GM12878 (cell line): ENCODE data around the gene SETMAR. TPM values are rescaled to one million over a fixed set of nuclear protein-coding genes. Genes with fewer than 3 reads are reported as not detected.

Experiments used
- ATAC-seq: fragments of 200-7000 bp; cut with Tn5 transposase; 3 replicates; pipeline ENCODE4 v1.9.1; 2020; ENCODE audit warnings: mild to moderate bottlenecking, moderate library complexity
- BruUV-seq: library from RNA; stranded (reverse); fragments of 400-500 nt; replicated peaks from 2 replicates; lab custom pipeline; 2021; lab: Mats Ljungman, UMichigan
- CTCF ChIA-PET: fragments of 300-600 bp; sonication (Branson Sonifier 250); formaldehyde crosslinking; extraction: SDS; loops from one replicate; lab custom pipeline; 2021; ENCODE audit warnings: inconsistent platforms; lab: Yijun Ruan, JAX
- POLR2A ChIA-PET: fragments of 350-600 bp; formaldehyde crosslinking; extraction: SDS; loops from one replicate; lab custom pipeline; 2021; ENCODE audit warnings: inconsistent platforms; lab: Charles Lee
- RAD21 ChIA-PET: fragments of 300-600 bp; sonication (Branson Sonifier 250); formaldehyde crosslinking; loops from one replicate; lab custom pipeline; 2023; ENCODE audit warnings: antibody characterized with exemption; ENCODE audit not compliant: unreplicated experiment; lab: Charles Lee
- SMC1A ChIA-PET: fragments of 300-600 bp; sonication (Branson Sonifier 250); formaldehyde crosslinking; loops from one replicate; lab custom pipeline; 2023; ENCODE audit not compliant: unreplicated experiment, uncharacterized antibody; lab: Charles Lee
- DNase-seq: peaks from one replicate; pipeline ENCODE4 v3.0.0-alpha.2; 2011; ENCODE audit warnings: low read depth, low spot score
- FAIRE-seq: peaks from 3 replicates; lab custom pipeline; 2011; peaks lifted over from hg19 to GRCh38; lab: Jason Lieb, UNC
- H2AFZ ChIP-seq: 2 replicates; pipeline ENCODE4 v1.6.0; 2011; ENCODE audit warnings: low read depth, low read length, control low read depth; ENCODE audit not compliant: control insufficient read depth
- H3K27ac ChIP-seq: 2 replicates; pipeline ENCODE4 v1.5.1; 2011; ENCODE audit warnings: control low read depth; ENCODE audit not compliant: control insufficient read depth, insufficient read depth
- H3K27me3 ChIP-seq, 2 experiments: replicated peaks in 1 of 2; 2 replicates each; pipeline versions ENCODE4 v1.6.0 to v1.6.1; 2011; ENCODE audit warnings: low read length in 1 of 2; ENCODE audit not compliant: control insufficient read depth in 2 of 2, insufficient read depth in 2 of 2
- H3K36me3 ChIP-seq, 2 experiments: 2 replicates each; pipeline ENCODE4 v1.5.1; 2011; ENCODE audit warnings: low read length in 1 of 2; ENCODE audit not compliant: control insufficient read depth in 2 of 2, insufficient read depth in 2 of 2
- H3K4me1 ChIP-seq: 2 replicates; pipeline ENCODE4 v1.6.1; 2011; ENCODE audit warnings: mild to moderate bottlenecking, low read length, moderate library complexity, mixed read lengths; ENCODE audit not compliant: control insufficient read depth, insufficient read depth
- H3K4me2 ChIP-seq: 2 replicates; pipeline ENCODE4 v1.6.0; 2011; ENCODE audit warnings: control low read depth; ENCODE audit not compliant: control insufficient read depth, insufficient read depth
- H3K4me3 ChIP-seq: fragments of 200-600 bp; sonication (generic); 2 replicates; pipeline ENCODE4 v1.5.1; 2016
- H3K79me2 ChIP-seq: 2 replicates; pipeline ENCODE4 v1.6.0; 2011; ENCODE audit warnings: low read length; ENCODE audit not compliant: control insufficient read depth, insufficient read depth
- H3K9ac ChIP-seq: 2 replicates; pipeline ENCODE4 v1.8.0; 2011; ENCODE audit warnings: low read length, control low read depth, mixed read lengths; ENCODE audit not compliant: control insufficient read depth, insufficient read depth
- H3K9me3 ChIP-seq: replicated peaks from 3 replicates; pipeline ENCODE4 v1.5.1; 2011; ENCODE audit warnings: mild to moderate bottlenecking, low read length; ENCODE audit not compliant: control insufficient read depth, insufficient read depth
- H4K20me1 ChIP-seq: 2 replicates; pipeline ENCODE4 v1.6.0; 2011; ENCODE audit not compliant: control insufficient read depth, insufficient read depth
- CBFB ChIP-seq: IDR thresholded peaks from 2 replicates; pipeline ENCODE4 v1.6.1; 2016; ENCODE audit warnings: antibody characterized with exemption, low read depth
- CREM ChIP-seq: IDR thresholded peaks from 2 replicates; pipeline ENCODE4 v1.6.1; 2014; ENCODE audit warnings: antibody characterized with exemption, low read depth
- KDM1A ChIP-seq: fragments of 200-600 bp; sonication (generic); IDR thresholded peaks from 2 replicates; pipeline ENCODE4 v1.6.1; 2016; ENCODE audit warnings: borderline replicate concordance
- NBN ChIP-seq: fragments of 450-650 bp; IDR thresholded peaks from 2 replicates; pipeline ENCODE4 v1.6.1; 2016
- PML ChIP-seq: IDR thresholded peaks from 2 replicates; pipeline ENCODE4 v1.6.1; 2012; ENCODE audit warnings: low read length, inconsistent platforms
- POU2F2 ChIP-seq: IDR thresholded peaks from 3 replicates; pipeline ENCODE4 v1.6.1; 2011; ENCODE audit warnings: low read depth, mild to moderate bottlenecking, low read length, borderline replicate concordance
- SMARCA5 ChIP-seq: fragments of 450-650 bp; IDR thresholded peaks from 2 replicates; pipeline ENCODE4 v1.6.1; 2017; ENCODE audit warnings: mild to moderate bottlenecking
- TAF1 ChIP-seq: IDR thresholded peaks from 2 replicates; pipeline ENCODE4 v1.6.1; 2011; ENCODE audit warnings: mild to moderate bottlenecking, low read depth, low read length, borderline replicate concordance
- TCF3 ChIP-seq: IDR thresholded peaks from 2 replicates; pipeline ENCODE4 v1.6.1; 2012; ENCODE audit warnings: low read depth, mild to moderate bottlenecking, low read length, borderline replicate concordance; ENCODE audit not compliant: insufficient read depth
- WGBS: methylation state at CpG from one replicate; pipeline ENCODE4 v1.1.6; 2016; ENCODE audit warnings: low lambda C conversion rate; ENCODE audit not compliant: insufficient replicate concordance, insufficient coverage; ENCODE audit errors: missing lambda C conversion rate; 5-methylcytosine and 5-hydroxymethylcytosine counted together
- in situ Hi-C: fragments of 300-500 bp; cut with MboI; formaldehyde crosslinking; loops from 9 replicates; pipeline ENCODE4 v1.14.3; 2018; ENCODE audit warnings: mixed read lengths
- intact Hi-C: fragments of 100-400 bp; cut with micrococcal nuclease; formaldehyde crosslinking; loops from one replicate; pipeline ENCODE4 v1.14.2; 2022; ENCODE audit not compliant: unreplicated experiment
- polyA plus RNA-seq, 11 experiments: library from polyadenylated mRNA; depleted of rRNA in 4 of 11; unstranded in 6 of 11; stranded (reverse) in 5 of 11; fragments of >200 nt; fragmentation: Nextera tagmentation in 4 of 11; fragmentation: Illumina TruSeq in 1 of 11; extraction: Ambion mirVana in 4 of 11; extraction: Trizol in 1 of 11; gene quantifications; 1 replicate in 1 of 11; 2 replicates in 10 of 11; pipeline versions ENCODE4 v1.2.1 to v1.2.3, GENCODE V29; 2011 to 2016; ENCODE audit warnings: inconsistent platforms in 2 of 11, missing spikeins in 2 of 11, low read depth in 1 of 11
- total RNA-seq, 4 experiments: library from RNA; depleted of rRNA in 3 of 4; stranded (reverse); fragments of >200 nt in 3 of 4; fragmentation: Illumina TruSeq in 1 of 4; extraction: Trizol in 1 of 4; gene quantifications; 2 replicates each; pipeline versions ENCODE4 v1.2.1 to v1.2.3, GENCODE V29; 2013 to 2021
- TF ChIP-seq, protein P1 (sequence below): fragments of 450-650 bp; IDR thresholded peaks from 2 replicates; pipeline ENCODE4 v1.6.1; 2017; ENCODE audit warnings: mild to moderate bottlenecking, low read depth, inconsistent platforms; ENCODE audit not compliant: poor library complexity, severe bottlenecking
- TF ChIP-seq, protein P2 (sequence below): IDR thresholded peaks from 2 replicates; pipeline ENCODE4 v1.6.1; 2011; ENCODE audit warnings: low read depth, low read length, improper control_type of control experiment, borderline replicate concordance
- TF ChIP-seq, protein P3 (sequence below): fragments of 450-650 bp; IDR thresholded peaks from 2 replicates; pipeline ENCODE4 v1.6.1; 2017; ENCODE audit warnings: mild to moderate bottlenecking, moderate library complexity

The SETMAR gene
- total and polyA plus RNA-seq, 10 of the 15 experiments (the other 5 are each of a cell fraction or from before 2014, with no cell fraction given): 7.1 to 25.1 (median 20.3) TPM

DNA sequence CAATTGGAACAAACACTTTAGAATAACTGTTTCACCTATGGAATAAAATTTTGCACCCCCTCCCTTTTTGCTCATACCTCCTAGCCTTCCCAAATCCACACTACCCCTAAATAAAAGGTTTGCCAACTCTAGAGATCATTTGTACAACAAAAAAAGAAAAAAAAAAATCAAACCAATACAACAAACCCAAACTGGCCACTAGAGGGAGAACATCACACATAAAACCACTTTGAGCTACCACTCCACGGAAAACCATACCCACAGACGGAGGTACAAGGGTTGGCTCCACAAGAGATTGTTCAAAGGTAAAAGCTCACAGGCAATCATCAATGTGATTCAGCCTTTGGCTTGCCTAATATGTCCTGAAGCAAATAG lies 47.6 kb downstream of the SETMAR start (continued):
- TF ChIP-seq, protein P1, sequence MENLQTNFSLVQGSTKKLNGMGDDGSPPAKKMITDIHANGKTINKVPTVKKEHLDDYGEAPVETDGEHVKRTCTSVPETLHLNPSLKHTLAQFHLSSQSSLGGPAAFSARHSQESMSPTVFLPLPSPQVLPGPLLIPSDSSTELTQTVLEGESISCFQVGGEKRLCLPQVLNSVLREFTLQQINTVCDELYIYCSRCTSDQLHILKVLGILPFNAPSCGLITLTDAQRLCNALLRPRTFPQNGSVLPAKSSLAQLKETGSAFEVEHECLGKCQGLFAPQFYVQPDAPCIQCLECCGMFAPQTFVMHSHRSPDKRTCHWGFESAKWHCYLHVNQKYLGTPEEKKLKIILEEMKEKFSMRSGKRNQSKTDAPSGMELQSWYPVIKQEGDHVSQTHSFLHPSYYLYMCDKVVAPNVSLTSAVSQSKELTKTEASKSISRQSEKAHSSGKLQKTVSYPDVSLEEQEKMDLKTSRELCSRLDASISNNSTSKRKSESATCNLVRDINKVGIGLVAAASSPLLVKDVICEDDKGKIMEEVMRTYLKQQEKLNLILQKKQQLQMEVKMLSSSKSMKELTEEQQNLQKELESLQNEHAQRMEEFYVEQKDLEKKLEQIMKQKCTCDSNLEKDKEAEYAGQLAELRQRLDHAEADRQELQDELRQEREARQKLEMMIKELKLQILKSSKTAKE: peak; percentile 44
- TF ChIP-seq CREM (no peak), NBN (peak; percentile 58; the same call in 1 of the 2 replicates)
- TF ChIP-seq, protein P2, sequence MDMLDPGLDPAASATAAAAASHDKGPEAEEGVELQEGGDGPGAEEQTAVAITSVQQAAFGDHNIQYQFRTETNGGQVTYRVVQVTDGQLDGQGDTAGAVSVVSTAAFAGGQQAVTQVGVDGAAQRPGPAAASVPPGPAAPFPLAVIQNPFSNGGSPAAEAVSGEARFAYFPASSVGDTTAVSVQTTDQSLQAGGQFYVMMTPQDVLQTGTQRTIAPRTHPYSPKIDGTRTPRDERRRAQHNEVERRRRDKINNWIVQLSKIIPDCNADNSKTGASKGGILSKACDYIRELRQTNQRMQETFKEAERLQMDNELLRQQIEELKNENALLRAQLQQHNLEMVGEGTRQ: no peak

DNA sequence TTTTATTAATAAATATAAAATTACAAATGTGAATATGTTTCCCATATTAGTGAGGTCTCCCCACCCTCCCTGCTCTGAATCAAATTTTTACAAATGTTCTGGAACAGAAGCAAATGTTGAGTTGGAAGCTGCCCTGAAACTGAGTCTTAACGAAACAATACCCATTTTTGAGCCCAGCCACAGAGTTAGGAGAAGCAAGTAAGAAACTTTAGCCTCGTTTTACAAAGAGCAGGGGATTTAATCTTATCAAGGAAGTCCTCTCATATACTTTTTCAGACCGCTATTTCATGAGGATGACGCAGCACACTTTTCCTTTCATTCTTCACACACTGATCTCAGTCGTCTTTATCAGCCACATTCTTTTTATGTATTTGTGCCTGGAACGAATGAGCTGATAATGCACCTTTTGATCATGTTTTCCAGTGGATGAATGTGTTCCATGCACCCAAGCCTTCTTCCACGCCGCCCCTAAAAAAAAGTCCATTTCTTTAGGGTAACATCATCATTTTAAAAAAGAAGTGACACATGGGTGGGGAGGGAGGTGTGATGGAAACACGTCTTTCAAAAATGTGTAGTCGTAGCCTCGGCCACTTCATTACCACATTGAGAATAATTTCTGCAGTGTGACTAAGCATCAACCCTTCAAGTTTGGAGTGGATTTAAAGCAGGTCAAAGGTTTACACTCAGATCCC lies 48.1 kb downstream of the SETMAR start:
- Histone ChIP-seq H4K20me1 (no peaks in the 10 kb centered on the region), H3K36me3 (no peaks in the 10 kb centered on the region), H3K9me3 (no peaks in the 10 kb centered on the region), H3K4me1 (no peaks in the 10 kb centered on the region), H3K9ac (no peak overlapping the region), H3K79me2 (no peaks in the 10 kb centered on the region), H3K27ac (no peak overlapping the region), H3K27me3 (no peaks in the 10 kb centered on the region), H3K4me3 (no peak overlapping the region), H3K4me2 (0 out of 2 replicates have a peak overlapping the region, but pooled peaks have one; percentile 23), H2AFZ (0 out of 2 replicates have a peak overlapping the region, but pooled peaks have one; percentile 25)
- ChIA-PET SMC1A (interaction anchor here (0.6 to 5.1 kb wide), 53 partner anchors 9 to 1850 kb away, joined by 3 to 102 read pairs (median 5); partner anchors contain the start of genes ITPR1 and SUMF1), CTCF (interaction anchor here (0.6 to 10.4 kb wide), 63 partner anchors 10 to 1152 kb away, joined by 3 to 226 read pairs (median 4); partner anchors contain the start of gene ITPR1), RAD21 (interaction anchor here (0.6 to 5.1 kb wide), 34 partner anchors 8 to 706 kb away, joined by 3 to 105 read pairs (median 4); partner anchors contain the start of gene ITPR1), POLR2A (interaction anchor here (0.8 to 1.0 kb wide), 2 partner anchors 144 to 283 kb away, joined by 3 read pairs; no protein-coding TSS in a partner anchor)
- in situ Hi-C loops: loop anchor here (5.0 to 10.0 kb wide), 2 partner anchors 286 to 713 kb away; no protein-coding TSS in a partner anchor
- BruUV-seq: no TSS peak
- DNase-seq: no peak
- no peak for FAIRE-seq
- peak; percentile 38 for ATAC-seq
- intact Hi-C loops: loop anchor here (1.0 to 10.0 kb wide), 5 partner anchors 141 to 703 kb away; partner anchors contain the start of gene ITPR1
- 56% methylated on average over 11 of the region's 11 CpGs for WGBS
- no peak for TF ChIP-seq SMARCA5
- TF ChIP-seq PML: no peak
- TF ChIP-seq POU2F2: no peak
- TF ChIP-seq TCF3: no peak
- TF ChIP-seq, protein P3, sequence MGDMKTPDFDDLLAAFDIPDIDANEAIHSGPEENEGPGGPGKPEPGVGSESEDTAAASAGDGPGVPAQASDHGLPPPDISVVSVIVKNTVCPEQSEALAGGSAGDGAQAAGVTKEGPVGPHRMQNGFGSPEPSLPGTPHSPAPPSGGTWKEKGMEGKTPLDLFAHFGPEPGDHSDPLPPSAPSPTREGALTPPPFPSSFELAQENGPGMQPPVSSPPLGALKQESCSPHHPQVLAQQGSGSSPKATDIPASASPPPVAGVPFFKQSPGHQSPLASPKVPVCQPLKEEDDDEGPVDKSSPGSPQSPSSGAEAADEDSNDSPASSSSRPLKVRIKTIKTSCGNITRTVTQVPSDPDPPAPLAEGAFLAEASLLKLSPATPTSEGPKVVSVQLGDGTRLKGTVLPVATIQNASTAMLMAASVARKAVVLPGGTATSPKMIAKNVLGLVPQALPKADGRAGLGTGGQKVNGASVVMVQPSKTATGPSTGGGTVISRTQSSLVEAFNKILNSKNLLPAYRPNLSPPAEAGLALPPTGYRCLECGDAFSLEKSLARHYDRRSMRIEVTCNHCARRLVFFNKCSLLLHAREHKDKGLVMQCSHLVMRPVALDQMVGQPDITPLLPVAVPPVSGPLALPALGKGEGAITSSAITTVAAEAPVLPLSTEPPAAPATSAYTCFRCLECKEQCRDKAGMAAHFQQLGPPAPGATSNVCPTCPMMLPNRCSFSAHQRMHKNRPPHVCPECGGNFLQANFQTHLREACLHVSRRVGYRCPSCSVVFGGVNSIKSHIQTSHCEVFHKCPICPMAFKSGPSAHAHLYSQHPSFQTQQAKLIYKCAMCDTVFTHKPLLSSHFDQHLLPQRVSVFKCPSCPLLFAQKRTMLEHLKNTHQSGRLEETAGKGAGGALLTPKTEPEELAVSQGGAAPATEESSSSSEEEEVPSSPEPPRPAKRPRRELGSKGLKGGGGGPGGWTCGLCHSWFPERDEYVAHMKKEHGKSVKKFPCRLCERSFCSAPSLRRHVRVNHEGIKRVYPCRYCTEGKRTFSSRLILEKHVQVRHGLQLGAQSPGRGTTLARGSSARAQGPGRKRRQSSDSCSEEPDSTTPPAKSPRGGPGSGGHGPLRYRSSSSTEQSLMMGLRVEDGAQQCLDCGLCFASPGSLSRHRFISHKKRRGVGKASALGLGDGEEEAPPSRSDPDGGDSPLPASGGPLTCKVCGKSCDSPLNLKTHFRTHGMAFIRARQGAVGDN: no peak
- TF ChIP-seq TAF1: no peak
- TF ChIP-seq KDM1A: no peak
- 0 out of 2 replicates have a peak, but pooled peaks have one; percentile 8 for TF ChIP-seq CBFB
